ENCODE results near the gene C2orf49.

DNA sequence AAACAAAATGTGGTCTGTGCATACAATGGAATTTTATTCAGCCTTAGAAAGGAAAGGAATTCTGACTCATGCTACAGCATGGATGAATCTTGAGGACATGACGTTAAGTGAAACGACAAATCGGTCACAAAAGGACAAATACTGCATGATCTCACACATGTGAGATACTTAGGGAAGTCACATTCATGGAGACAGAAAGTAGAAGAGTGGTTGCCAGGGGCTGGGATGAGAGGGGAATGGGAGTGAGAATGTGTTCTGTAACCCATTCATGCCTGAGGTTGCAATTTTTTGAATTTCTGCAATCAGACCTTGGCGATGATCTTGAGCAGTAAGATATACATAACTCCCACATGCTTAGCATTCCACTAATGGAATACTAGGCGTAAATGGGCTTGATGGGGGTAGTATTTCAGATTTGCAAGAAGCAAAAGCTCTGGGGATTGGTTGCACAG is 39.5 kb downstream of the C2orf49 start:
- TF ChIP-seq BHLHE40 (IDR thresholded peaks at IDR 0.05; ENCODE audit: borderline replicate concordance in 1 of 2, low read depth in 2 of 2, low read length in 1 of 2): no peak
- TF ChIP-seq GABPA (IDR thresholded peaks at IDR 0.05; ENCODE audit: low read depth): no peak
- TF ChIP-seq POLR2A (IDR thresholded peaks at IDR 0.05; ENCODE audit: low read depth, low read length): no peak

Measured in GM12878 (cell line).